D721Med (cell line): ENCODE data around the gene TMEM187.

ENCODE experiments used
- DNase-seq: peaks from one replicate; pipeline ENCODE4 v3.0.0; 2011; ENCODE audit warnings: low spot score; ENCODE audit not compliant: insufficient read length
- FAIRE-seq: peaks from 2 replicates; lab custom pipeline; 2011; peaks lifted over from hg19 to GRCh38; lab: Jason Lieb, UNC
- TF ChIP-seq, protein P1 (sequence below): IDR thresholded peaks from 2 replicates; pipeline ENCODE4 v1.5.1; 2012; ENCODE audit warnings: mild to moderate bottlenecking, control low read depth; ENCODE audit not compliant: insufficient read depth; ENCODE audit errors: missing control alignments

Gene TMEM187

DNA sequence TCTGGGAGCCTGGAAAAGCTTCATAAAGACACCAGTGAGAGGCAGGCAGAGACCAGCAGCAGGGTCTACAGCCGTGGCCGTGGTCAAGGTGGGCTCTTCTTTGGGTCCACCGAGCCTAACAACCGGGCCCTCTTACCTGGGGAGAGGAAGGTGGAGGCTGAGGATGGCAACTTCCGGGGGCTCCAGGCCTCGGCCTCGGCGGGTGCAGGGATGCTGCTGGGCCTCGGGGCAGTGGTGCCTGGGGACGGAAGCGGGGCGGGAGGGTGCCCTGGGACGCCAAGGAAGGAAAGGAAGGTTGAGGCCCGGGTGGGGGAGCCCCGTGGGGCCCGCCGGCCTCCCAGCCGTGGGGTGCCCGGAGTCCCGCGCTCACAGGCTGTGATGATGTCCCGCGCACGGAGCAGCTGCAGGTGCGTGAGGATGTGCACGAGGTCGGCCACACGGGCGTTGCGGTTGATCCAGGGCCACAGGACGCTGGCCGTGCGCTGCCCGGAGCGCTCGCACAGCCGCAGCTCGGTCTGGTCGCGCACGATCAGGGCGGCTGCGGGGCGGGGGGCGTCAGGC, 46.6 kb downstream of the TMEM187 start:
- FAIRE-seq (no peak), DNase-seq (no peak)
- TF ChIP-seq, protein P1, sequence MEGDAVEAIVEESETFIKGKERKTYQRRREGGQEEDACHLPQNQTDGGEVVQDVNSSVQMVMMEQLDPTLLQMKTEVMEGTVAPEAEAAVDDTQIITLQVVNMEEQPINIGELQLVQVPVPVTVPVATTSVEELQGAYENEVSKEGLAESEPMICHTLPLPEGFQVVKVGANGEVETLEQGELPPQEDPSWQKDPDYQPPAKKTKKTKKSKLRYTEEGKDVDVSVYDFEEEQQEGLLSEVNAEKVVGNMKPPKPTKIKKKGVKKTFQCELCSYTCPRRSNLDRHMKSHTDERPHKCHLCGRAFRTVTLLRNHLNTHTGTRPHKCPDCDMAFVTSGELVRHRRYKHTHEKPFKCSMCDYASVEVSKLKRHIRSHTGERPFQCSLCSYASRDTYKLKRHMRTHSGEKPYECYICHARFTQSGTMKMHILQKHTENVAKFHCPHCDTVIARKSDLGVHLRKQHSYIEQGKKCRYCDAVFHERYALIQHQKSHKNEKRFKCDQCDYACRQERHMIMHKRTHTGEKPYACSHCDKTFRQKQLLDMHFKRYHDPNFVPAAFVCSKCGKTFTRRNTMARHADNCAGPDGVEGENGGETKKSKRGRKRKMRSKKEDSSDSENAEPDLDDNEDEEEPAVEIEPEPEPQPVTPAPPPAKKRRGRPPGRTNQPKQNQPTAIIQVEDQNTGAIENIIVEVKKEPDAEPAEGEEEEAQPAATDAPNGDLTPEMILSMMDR = no peak

DNA sequence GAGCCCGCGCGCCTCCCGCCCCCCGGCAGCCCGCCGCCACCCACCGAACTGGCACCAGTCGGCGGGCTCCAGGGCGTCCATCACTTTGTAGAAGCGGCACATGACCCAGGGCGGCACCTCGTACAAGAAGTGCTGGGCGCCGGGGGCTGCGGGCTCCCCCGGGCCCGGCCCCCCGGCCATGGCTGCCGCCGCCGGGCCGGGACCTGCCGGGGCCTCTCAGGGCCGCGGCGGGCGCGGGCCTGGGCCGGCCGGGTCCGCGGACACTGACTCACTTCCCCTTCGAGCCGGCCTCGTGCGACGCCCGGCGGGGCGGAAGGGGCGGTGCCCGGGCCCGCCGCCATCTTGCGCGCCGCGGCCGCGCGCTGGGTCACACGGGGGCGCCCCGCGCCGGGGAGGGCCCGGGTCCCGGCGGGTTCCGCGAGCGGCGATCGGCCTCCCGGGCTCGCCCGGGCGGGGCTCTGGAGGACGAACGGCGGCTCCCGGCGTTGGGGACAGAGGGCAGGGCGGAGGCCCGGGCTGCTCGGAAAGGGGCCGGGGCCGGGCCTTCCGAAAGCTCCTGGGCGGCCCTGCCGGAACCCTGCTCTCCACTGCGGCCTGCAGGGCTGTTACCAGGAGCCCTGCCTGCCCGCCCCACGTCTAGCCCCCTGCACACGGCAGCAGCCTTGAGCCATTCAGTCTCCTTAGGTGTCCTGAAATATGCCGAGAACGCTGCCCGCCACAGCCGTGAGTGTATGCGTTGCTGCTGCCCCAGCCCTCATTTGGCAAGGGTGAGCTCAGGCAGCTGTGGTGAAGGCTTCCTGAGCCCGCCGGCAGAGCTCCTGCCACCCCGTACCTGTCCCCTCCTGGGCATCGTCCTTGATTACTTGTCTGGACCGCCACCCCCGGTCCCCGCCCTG, 47.3 kb downstream of the TMEM187 start, which contains the start of gene IRAK1:
IRAK1 (minus strand) TSS at position 270 of the 896 bp plus-strand sequence; CDS start at position 180, 90 bp downstream.
- peak; percentile 38 for DNase-seq
- TF ChIP-seq, protein P1 = no peak
- no peak for FAIRE-seq

DNA sequence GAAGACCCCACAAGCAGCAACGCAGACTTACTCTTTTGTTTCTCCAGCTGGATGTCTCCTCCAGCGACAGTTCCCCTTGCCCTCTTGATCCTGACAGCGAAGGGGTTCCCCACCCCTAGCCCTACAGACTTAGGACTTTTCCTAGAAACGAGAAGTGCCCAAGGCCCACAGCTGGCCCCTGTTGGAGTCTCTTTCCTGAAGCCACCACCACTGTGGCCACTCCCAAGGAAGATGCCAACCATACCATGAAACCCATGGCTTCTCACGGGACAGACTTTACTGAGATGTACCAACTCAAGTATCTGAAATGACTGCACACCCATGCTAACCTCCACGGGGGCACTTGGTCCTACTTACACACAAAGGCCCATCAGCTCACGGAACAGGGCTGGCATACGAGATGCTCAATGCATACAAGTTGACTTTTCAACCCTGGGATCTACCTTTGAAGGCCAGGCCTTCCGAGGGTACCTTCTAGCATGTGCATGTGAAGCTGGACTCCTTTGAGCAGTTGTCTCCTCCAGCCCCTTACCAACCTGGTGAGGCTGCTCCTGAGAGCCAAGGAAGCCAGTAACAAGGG, 48.1 kb downstream of the TMEM187 start:
- DNase-seq (no peak), FAIRE-seq (no peak)
- TF ChIP-seq, protein P1 = no peak

DNA sequence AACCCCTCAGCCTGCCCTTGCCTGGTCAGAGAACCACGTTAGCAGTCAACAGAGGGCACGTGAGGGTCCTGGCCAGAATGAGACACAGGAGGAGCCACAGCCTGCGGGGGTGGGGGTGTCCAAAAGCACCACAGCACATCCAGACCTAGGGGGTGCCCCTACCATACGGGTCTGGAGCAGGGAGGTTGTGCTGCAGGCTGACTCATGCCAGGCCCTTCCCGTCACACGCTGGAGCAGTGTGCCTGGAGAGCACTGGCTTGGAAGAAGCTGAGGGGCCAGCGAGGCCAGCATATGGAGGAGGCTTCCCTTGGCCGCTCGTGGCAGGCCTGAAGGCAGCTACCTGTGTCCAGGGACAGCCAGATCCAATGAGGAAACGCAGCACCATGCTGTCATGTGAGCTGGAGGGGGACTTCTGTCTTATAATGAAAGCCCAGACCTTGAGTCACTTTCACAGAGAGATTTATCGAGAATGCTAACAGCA, 48.6 kb downstream of the TMEM187 start:
- TF ChIP-seq, protein P1 = no peak
- FAIRE-seq (no peak), DNase-seq (no peak)

DNA sequence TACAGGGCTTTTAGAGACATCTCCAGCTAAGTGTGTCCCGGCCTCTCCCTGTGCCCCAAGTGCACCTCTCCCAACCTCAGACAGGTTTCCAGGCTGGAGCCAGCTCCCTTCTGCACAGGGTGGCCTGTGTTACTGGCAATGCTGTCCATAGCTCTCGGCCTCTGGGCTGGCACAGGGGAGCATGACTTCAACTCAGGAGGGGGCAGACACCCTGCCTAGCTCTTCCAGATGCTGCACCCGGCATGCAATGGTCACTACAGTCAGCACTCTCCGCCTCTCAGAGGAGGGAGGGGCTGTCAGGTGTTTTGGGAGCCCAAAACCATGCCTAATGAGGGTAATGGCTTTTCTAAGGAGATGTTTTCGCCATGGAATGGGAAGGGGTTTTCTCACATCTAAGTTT, 49.6 kb downstream of the TMEM187 start:
- no peak for FAIRE-seq
- TF ChIP-seq, protein P1 = no peak
- no peak for DNase-seq

DNA sequence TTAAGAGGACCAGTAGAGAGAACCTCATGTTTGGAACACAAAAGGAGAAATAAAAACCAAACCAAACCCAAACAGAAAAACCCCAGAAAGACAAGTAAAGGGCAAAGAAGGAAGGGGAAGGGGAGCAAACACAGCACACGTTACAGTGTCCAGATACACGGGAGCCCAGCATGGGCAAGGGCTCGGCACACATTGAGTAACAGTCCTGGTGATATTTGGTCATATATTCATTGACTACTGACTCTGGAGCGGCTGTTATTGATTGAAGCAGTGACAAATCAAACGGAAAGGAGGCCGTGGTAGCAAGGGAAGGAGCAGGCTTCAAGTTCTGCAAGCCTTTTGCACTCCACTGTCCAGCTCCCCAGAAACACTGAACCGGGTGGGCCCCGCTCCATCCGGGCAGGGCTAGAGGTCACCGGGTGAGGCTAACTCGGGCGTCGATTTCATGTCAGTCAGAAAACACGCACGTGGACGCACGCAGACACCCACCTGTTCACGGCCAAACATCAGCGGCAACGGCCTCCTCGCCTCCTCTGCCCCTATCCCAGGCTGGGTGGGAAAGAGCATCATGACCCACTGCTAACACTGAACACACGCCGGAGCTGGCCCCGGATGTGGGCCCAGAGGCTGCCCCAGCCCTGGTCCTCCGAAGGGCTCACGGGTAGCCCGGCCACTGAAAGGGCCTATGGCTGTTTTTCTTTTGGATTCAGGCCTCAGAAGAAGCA, 50.9 kb downstream of the TMEM187 start:
- TF ChIP-seq, protein P1 = no peak
- FAIRE-seq (no peak), DNase-seq (no peak)
